ENCODE data around the gene SEPTIN3.
A peak's percentile ranks its signal among the peaks of the same experiment; 100 is the strongest.

SEPTIN3 gene, protein sequence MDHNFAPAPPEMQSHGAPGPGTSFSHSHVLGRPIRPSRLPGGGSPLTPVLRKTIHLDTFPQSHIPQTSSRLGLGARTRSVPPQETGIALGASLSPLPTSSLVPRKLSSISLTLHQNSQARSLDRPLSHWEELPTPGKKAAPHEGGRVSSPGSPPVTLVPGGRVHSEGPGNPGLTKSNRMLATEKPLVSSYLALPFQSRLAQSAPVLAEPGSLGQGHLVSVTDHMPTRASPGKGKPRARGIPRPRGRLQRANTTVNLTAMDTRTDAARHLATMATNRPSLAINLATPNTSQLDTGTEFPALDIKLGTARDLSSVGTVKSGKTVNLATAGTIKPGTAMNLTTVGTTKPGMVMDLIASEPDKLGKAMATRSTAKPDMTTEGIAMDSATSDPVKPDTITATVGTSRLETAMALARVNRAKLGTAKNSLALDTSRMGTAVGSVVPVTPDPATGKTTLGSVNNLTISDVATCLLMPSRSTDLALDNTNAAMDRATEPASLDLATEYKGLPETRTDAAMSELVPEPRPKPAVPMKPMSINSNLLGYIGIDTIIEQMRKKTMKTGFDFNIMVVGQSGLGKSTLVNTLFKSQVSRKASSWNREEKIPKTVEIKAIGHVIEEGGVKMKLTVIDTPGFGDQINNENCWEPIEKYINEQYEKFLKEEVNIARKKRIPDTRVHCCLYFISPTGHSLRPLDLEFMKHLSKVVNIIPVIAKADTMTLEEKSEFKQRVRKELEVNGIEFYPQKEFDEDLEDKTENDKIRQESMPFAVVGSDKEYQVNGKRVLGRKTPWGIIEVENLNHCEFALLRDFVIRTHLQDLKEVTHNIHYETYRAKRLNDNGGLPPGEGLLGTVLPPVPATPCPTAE

DNA sequence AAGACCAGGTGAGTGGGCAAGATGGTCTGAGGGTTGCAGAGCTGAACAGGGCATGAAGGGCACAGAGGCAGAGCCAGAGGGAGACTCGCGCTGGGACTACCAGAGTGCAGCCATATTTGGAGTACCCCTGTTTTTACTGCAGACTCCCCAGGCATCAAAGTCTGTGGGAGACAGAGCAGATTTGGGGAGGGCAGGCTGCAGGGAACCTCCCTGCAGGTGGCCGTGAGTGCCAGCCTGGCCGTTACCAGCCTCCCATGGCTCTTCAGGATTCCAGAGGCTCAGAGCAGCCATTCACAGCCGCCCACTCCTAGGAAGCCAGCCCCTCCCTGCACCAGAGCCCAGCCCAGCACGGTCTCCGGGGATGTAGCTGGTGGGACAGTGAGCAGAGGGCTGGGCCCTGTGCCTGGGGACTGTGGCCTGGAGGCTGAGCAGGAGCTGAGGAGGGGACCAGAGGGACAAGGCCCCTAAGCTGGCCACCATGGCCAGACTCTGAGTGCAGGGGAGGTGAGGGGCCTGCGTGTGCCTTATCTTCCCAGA lies at the start of gene SEPTIN3:
TSS of gene SEPTIN3 (plus strand) at position 334 of the 537 bp plus-strand sequence. CDS start 2,050 bp downstream, outside the sequence.
- DNase-seq (ENCODE audit: low read depth in 2 of 2) = no peak

- DNase-seq (ENCODE audit: low read depth in 2 of 2) = no peak
These were observed 48.8 kb upstream of the SEPTIN3 start for GRCh38 chr22:41920271-41920976.

DNA sequence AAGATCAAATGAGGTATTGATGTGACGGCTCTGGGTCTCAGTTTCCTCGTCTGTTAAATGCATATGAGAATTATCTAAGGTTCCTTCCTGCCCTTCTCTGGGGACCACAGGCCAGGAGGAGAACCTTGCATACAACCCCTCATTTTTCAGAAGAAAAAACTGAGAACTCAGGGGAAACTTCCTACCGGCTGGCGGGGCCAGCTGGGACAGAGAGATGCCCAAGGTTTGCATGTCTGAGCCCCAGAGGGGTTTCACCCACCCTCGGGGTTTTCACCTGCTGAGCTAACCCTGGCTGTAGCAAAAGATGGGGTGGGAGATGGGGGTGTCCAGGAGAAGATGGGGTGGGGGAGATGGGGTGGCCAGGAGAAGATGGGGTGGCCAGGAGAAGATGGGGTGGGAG lies 46.9 kb upstream of the SEPTIN3 start:
- no peak for DNase-seq (ENCODE audit: low read depth in 2 of 2)

DNA sequence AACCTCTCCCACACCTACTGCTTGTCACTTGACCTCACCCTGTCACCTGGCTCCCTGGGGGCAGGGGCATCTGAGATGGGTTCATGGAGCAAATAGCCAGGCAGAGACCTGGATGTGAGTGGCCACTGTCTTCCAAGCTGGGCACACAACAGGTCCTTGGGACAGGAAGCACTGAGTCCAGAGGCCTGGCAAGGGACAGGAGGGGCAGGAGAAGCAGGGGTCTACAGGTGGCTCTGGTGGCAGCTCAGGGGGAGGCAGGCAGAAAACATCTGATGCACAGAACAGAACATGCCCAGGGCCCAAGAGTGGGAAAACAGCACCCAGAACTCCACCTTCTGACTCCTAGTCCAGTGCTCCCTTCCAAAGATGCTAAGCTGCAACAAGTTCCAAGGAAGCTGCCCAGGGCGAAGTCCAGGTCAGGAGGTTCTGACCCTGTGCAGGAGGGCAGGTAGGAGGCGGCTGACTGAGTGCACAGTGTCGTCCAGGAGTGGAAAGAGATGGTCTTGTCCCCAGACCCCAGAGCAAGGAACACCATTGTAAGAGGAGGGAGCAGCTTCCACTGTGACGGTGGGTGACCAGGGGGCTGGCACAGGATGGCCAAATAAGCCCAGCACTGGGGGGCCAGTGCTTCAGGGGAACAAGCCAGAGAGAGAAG lies 46.2 kb upstream of the SEPTIN3 start:
- DNase-seq (ENCODE audit: low read depth in 2 of 2) = no peak

- DNase-seq (ENCODE audit: low read depth in 2 of 2) = no peak
These were observed 45.5 kb upstream of the SEPTIN3 start for GRCh38 chr22:41923595-41924276.

DNA sequence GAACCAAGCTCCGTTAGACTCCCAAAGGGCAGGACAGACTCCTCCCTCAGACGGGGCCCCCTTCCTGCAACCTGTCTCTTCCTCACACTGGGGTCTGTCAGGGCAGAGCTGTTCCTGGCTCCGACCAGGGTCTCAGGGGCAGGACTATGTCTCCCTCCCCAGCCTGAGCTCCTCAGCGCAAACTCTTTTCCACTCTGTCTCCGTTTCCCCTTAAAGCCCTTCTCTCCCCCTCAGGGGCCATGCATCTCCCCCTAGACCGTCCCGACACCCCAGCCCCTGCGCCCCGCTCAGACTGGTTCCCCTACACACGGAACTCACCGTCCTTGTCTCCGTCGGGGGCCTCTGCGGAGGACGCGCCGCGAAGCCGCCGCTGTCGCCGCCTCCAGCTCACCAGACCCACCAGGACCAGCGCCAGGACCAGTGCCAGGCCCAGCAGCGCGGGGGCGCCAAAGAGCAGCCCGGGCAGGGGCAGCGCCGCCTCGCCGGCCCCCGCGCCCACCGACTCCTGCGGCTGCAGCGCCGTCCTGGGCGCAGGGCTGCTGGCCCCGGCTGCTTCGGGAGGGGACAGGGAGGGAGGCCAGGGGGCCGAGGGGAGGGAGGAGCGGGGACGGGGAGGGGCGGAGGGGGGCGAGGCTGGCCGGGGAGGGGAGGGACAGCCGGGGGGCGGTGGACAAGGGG lies 43.3 kb upstream of the SEPTIN3 start:
- peak; percentile 47 to 60 for DNase-seq (ENCODE audit: low read depth in 2 of 2)

- DNase-seq (ENCODE audit: low read depth in 2 of 2) = no peak
These were observed 41.4 kb upstream of the SEPTIN3 start for GRCh38 chr22:41927813-41928212.

DNA sequence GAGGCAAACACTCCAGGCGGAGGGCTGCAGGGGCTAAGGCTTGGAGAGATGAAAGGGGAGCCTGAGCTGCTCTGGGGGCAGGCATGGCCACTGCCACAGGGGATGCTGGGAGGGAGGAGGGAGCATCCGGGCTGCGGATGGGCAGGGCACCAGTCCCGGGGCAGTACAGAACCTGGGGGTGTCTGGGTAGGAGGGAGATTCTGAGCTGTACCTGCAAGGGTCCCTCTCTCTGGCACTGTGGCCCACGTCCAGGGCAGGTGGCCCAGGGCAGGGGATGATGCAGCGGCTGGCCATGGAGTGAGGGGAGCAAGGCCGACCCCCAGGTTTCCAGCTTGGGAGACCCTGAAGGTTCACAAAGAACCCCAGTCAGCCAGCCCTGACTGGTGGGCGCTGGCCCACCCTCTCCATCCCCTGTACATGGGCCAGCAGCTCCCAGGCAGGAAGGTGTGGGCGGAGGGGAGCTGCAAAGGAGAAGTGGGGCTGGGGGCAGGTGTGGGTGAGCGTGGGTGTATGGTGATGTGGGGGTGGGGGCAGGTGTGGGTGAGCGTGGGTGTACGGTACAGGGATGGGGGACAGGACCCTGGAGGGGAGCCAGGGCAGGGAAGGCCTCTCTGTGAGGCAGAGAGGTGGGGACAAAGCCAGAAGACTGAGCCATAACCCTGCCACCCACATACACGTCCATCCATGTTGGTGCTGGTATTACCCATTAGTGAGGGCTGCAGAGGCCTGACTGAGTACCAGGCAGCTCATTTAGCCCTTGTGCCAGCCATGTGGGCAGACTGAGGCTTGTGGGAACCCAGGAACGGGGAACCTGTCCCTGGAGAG lies 40.4 kb upstream of the SEPTIN3 start:
- DNase-seq (ENCODE audit: low read depth in 2 of 2) = no peak

DNA sequence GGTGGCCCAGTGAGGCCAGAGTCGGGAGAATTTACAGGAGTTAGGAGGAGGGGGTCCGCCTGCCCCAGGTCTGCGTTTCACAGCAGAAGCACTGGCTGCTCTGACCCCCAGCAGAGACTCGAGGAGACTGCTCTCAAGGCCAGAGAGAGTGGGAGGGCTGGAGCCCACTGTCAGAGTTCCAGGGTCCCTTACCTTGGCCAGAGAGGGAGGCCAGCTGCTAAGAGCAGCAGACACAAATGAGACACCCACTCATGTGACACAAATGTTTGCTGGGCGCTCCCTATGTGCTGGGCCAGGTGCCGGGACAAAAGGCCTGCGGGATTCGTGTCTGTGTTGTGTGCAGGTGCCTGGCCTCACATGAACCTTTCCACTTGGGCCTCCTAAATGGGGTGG lies 39.8 kb upstream of the SEPTIN3 start:
- no peak for DNase-seq (ENCODE audit: low read depth in 2 of 2)

- DNase-seq (ENCODE audit: low read depth in 2 of 2) = no peak
These were observed 37.5 kb upstream of the SEPTIN3 start for GRCh38 chr22:41931701-41932269.

- DNase-seq (ENCODE audit: low read depth in 2 of 2) = no peak
These were observed 36.9 kb upstream of the SEPTIN3 start for GRCh38 chr22:41932353-41932752.

DNA sequence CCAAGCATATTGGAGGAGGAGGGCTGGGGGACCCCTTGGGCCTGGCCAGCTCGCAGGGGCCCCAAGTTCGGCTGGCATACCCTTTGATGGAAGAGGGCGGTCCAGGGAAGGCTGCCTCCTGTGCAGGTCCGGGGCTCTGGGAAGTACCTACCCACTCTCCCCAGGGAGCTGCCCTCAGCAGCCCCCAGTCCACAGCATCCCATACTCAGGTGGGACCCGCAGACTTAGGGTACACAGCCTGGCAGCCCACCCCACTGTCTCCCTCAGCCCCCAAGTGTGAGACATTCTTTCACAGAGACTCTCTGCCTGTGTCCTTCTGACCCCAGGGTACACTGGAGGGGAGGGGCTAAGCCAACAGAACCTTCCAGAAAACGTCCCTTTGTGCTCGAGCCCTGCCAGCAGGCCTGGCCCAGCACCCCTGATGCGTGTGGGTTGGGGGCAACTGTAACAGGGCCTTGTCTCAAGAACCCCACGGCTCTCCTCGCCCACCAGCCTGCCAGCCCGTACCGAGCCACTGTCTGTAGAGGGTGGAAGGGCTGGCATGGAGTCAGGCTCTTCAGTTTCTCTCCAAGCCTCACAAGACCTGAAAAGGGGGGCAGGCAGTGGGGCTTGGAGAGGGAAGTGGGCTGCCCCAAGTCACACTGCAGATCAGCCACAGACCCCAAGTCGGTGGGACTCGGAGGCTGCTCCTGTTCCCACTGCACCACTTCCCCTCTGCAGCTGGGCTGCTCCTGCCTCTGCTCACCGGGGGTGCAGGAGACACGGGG lies 35.6 kb upstream of the SEPTIN3 start:
- no peak for DNase-seq (ENCODE audit: low read depth in 2 of 2)

DNA sequence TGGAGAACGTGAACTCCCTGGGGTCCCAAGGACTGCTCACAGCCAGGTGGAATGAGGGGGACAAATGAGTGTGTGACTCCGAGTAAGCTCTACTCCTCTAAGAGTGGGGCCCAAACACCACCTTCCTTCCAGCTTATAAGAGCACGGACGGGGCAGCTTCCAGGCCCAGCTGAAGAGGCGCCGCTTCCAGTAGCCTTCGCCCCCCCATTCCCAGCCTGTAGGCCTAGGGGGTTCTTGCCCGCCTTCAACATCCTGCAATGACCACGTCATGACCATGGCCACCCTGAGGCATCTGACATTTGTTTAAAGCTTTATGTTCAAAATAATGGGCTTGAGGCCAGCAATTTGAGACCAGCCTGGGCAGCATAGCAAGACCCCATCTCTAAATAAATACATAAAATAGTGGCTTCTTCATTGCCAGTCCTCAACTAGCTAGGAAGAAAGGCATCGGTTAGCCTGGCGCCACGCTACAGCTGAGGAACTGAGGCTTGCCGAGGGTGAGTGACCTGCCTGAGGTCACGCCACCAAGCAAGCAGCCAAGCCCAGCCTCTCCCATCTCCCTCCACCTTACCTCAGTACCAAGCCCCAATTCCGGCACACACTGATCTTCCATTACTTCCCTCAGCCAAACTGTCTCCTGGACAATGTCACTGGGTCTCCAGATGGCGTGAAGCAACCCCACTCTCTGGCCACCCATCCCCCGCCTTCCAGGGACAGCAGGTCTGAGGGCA lies 34.8 kb upstream of the SEPTIN3 start:
- DNase-seq (ENCODE audit: low read depth in 2 of 2) = no peak

DNA sequence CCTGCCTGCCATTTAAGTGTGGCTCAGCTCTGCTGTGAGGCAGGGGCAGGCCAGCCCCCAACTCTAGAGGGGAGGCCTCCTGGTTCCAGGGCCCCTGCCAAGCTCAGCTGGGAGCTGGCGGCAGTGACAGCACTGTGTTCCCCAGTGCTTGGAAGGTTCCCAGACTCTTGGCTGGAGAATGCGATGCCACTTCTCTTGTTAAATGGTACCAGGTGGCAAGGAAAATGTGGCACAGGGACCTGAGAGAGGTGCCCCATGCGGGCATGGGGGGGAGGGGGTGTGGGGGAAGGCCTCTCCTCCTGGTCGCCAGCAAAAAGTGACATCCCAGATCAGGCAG lies 34.3 kb upstream of the SEPTIN3 start:
- no peak for DNase-seq (ENCODE audit: low read depth in 2 of 2)

DNA sequence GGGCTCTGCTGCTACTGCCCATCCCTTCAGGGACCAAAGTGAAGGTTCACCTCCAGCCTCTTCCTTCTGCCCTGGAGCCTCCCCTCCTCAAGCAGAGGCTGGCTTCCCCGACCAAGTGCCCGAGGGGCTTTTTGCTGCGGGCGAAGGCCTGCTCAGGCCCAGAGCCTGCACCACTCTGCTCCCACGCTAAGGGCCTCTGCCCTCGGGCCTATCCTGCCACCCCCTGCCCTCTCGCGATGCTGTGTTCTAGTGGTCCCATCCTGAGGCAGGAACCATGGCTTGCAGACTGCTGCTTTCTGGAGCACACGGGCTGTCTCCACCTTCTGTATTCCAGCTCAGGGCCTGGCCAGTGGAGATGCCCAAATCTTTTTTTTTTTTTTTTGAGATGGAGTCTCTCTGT lies 33.7 kb upstream of the SEPTIN3 start:
- no peak for DNase-seq (ENCODE audit: low read depth in 2 of 2)

GRCh38 chr22:41936894-41937169 lies 32.4 kb upstream of the SEPTIN3 start:
- DNase-seq (ENCODE audit: low read depth in 2 of 2) = no peak

GRCh38 chr22:41939981-41940831 lies 29.0 kb upstream of the SEPTIN3 start:
- DNase-seq (ENCODE audit: low read depth in 2 of 2) = peak; percentile 77 to 83

Data from stimulated activated CD8-positive, alpha-beta memory T cell treated with anti-CD3 and anti-CD28 coated beads, Interleukin-2, amount 100 ng/mL, for 1 hour (primary cell).